ENCODE measurements around the gene PRKN.

DNA sequence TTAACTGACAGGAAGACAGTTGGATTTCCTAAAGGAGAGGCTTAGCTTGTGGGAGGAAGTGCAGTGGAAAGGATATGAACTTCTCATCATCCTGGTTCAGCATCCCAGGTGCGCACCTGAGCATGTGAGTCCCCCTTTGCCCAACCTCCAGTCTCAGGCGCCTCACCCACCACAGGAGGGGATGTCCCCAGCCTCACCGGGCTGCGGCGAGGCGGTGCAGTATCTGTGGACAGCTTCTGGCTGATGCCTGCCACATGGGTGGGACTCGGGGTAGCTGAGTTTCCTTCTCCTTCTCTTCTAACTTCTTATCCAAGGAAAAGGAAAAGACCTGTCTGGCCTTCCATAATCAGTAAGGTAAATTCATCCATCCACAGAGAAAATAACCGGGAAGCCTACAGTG lies 914.4 kb downstream of the PRKN start:
- TF ChIP-seq, protein P1, sequence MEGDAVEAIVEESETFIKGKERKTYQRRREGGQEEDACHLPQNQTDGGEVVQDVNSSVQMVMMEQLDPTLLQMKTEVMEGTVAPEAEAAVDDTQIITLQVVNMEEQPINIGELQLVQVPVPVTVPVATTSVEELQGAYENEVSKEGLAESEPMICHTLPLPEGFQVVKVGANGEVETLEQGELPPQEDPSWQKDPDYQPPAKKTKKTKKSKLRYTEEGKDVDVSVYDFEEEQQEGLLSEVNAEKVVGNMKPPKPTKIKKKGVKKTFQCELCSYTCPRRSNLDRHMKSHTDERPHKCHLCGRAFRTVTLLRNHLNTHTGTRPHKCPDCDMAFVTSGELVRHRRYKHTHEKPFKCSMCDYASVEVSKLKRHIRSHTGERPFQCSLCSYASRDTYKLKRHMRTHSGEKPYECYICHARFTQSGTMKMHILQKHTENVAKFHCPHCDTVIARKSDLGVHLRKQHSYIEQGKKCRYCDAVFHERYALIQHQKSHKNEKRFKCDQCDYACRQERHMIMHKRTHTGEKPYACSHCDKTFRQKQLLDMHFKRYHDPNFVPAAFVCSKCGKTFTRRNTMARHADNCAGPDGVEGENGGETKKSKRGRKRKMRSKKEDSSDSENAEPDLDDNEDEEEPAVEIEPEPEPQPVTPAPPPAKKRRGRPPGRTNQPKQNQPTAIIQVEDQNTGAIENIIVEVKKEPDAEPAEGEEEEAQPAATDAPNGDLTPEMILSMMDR (IDR thresholded peaks at IDR 0.05): no peak
- no peak for TF ChIP-seq POLR2A (IDR thresholded peaks at IDR 0.05)
